ENCODE results near the gene FAF1.
"Not testable (repeated sequence)": the region's sequence is repeated elsewhere in the genome, so short reads cannot be mapped to it uniquely, and the experiment has no call there.

Gene FAF1

DNA sequence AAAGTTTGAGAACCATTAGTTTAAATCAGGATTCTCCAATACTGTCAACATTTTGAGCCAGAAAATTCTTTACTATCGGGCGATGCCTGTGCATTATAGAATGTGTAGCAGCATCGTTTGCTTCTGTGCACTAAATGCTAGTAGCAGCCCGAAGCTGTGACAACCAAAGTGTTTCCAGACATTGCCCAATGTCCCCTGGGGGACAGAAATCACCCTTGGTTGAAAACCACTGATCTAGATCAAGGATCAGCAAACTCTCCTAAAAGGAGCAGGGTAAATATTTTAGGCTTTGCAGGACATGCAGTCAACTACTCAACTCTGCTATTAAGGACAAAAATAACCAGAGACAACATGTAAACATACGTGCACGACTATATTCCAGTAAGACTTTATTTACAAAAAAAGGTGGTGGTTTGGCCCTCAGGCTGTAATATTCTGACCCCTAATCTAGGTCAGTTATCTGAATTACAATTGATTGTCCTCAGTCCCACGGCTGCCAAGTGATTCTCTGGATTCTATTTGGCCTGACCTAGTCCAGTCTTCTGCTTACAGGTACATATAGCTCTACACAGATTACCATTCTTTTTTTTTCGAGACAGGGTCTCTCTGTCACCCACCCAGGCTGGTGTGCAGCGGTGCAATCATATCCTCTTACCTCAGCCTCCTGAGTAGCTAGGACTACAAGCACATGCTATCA is 10.6 kb downstream of the FAF1 start:
- H3K4me2 ChIP-seq (ENCODE audit: low read length) = no peak overlapping the region
- no peak overlapping the region for H3K9ac ChIP-seq (ENCODE audit: low read depth, low read length)
- no peak overlapping the region for H3K4me3 ChIP-seq (ENCODE audit: low read length)
- no peaks in the 10 kb centered on the region for H3K27me3 ChIP-seq (ENCODE audit: control insufficient read depth, insufficient read depth, low read length)
- no peaks in the 10 kb centered on the region for H3K9me3 ChIP-seq (replicated peaks; ENCODE audit: low read length)
- no peaks in the 10 kb centered on the region for H3K36me3 ChIP-seq (ENCODE audit: insufficient read depth, low read length)
- H3K4me1 ChIP-seq (ENCODE audit: control insufficient read depth, insufficient read depth, low read length) = no peaks in the 10 kb centered on the region

DNA sequence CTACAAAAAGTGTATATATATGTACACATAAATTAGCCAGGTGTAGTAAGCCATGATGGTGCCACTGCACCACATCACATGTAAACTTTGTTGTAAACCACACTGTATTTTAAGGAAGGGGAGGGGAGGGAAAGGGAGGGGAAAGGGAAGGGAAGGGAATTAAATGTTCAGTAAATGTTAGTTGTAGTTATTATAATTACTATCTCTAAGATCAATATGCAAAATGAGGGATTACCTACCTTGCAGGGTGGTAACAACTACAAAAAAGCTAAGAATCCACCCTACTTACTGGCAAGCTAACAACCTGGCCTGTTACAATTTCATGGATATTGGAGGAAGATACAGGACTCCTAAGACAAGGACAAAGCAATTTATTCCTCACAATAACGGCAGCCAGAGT is 17.7 kb downstream of the FAF1 start:
- Histone ChIP-seq H3K9me3 (replicated peaks; ENCODE audit: low read length) (no peaks in the 10 kb centered on the region), H3K27me3 (ENCODE audit: control insufficient read depth, insufficient read depth, low read length) (no peaks in the 10 kb centered on the region), H3K4me1 (ENCODE audit: control insufficient read depth, insufficient read depth, low read length) (no peaks in the 10 kb centered on the region), H3K36me3 (ENCODE audit: insufficient read depth, low read length) (no peaks in the 10 kb centered on the region), H3K4me2 (ENCODE audit: low read length) (no peak overlapping the region), H3K4me3 (ENCODE audit: low read length) (no peak overlapping the region), H3K9ac (ENCODE audit: low read depth, low read length) (no peak overlapping the region)

DNA sequence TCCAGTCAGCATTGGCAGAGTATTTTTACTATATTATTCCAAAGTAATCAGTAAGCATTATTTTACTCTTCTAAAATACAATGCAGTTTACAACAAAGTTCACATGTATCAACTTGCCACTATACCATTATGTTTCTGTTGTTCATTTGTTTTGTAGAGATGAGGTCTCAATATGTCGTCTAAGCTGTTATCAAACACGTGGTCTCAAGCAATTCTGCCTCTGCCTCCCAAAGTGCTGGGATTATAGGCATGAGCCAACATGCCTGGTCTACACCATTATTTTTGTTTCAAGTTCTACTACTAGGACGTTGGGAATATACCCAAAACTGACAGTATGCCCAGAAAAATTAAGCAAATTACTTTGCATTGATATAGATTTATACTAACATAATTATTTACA is 19.8 kb downstream of the FAF1 start:
- Histone ChIP-seq H3K27me3 (ENCODE audit: control insufficient read depth, insufficient read depth, low read length) (no peaks in the 10 kb centered on the region), H3K4me3 (ENCODE audit: low read length) (no peak overlapping the region), H3K4me1 (ENCODE audit: control insufficient read depth, insufficient read depth, low read length) (no peaks in the 10 kb centered on the region), H3K9me3 (replicated peaks; ENCODE audit: low read length) (no peaks in the 10 kb centered on the region), H3K9ac (ENCODE audit: low read depth, low read length) (no peak overlapping the region), H3K4me2 (ENCODE audit: low read length) (no peak overlapping the region), H3K36me3 (ENCODE audit: insufficient read depth, low read length) (no peaks in the 10 kb centered on the region)

DNA sequence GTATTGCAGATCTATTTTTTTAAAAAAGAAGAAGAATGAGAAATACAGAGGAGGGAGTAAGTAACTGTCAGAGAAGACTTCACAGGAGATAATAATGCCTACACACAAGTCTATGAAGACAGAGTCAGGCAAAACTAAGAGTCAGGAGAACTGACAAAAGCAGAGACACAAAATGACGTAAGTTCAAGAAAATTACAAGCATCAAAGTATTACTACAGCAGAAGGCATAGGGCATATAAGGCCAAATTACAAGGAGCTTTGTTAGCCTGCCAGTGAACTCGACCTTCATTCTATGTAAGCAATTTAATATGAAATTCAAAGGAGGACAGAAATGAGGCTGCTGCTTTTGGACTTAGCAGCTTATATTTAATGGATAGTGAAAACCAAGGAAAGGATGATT is 23.7 kb downstream of the FAF1 start:
- H3K36me3 ChIP-seq (ENCODE audit: insufficient read depth, low read length) = no peaks in the 10 kb centered on the region
- peak overlapping the region; percentile 11 for H3K4me2 ChIP-seq (ENCODE audit: low read length)
- H3K4me3 ChIP-seq (ENCODE audit: low read length) = no peak overlapping the region
- H3K4me1 ChIP-seq (ENCODE audit: control insufficient read depth, insufficient read depth, low read length) = no peaks in the 10 kb centered on the region
- H3K9ac ChIP-seq (ENCODE audit: low read depth, low read length) = no peak overlapping the region
- H3K27me3 ChIP-seq (ENCODE audit: control insufficient read depth, insufficient read depth, low read length) = no peaks in the 10 kb centered on the region
- no peaks in the 10 kb centered on the region for H3K9me3 ChIP-seq (replicated peaks; ENCODE audit: low read length)

DNA sequence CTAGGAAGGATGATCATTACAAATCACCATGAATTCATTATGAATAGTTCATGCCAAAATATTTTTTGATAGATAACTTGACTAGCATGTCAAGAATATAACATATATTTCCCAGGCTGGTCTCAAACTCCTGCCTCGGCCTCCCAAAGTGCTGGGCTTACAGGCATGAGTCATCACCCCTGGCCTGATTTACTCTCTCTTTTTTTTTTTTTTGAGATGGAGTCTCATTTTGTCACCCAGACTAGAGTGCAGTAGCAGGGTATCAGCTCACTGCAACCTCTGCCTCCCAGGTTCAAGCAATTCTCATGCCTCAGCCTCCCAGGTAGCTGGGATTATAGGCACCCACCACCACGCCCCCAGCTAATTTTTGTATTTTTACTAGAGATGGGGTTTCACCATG is 24.8 kb downstream of the FAF1 start:
- H3K4me3 ChIP-seq (ENCODE audit: low read length); H3K9ac ChIP-seq (ENCODE audit: low read depth, low read length); H3K4me2 ChIP-seq (ENCODE audit: low read length); H3K4me1 ChIP-seq (ENCODE audit: control insufficient read depth, insufficient read depth, low read length); H3K9me3 ChIP-seq (replicated peaks; ENCODE audit: low read length); H3K36me3 ChIP-seq (ENCODE audit: insufficient read depth, low read length); H3K27me3 ChIP-seq (ENCODE audit: control insufficient read depth, insufficient read depth, low read length): not testable (repeated sequence)

DNA sequence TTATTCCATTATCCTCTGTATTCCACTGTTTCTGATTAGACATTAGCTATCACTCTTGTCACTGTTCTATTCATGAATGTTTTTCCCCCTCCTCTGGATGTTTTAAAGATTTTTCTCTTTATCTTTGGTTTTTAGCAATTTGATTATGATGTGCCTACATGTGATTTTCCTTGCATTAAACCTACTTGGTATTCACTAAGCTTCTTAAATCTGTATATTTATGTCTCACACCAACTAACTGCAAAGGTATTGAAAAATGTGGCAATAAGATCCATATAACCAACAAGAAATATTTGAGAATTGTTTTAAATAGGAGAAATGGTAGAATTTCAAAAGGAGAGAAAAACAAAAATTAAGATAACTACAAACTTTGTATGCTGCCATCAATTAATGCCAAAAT is 25.2 kb downstream of the FAF1 start:
- H3K27me3 ChIP-seq (ENCODE audit: control insufficient read depth, insufficient read depth, low read length) = no peaks in the 10 kb centered on the region
- no peaks in the 10 kb centered on the region for H3K36me3 ChIP-seq (ENCODE audit: insufficient read depth, low read length)
- no peaks in the 10 kb centered on the region for H3K9me3 ChIP-seq (replicated peaks; ENCODE audit: low read length)
- no peak overlapping the region for H3K4me2 ChIP-seq (ENCODE audit: low read length)
- H3K4me3 ChIP-seq (ENCODE audit: low read length) = no peak overlapping the region
- H3K9ac ChIP-seq (ENCODE audit: low read depth, low read length) = no peak overlapping the region
- H3K4me1 ChIP-seq (ENCODE audit: control insufficient read depth, insufficient read depth, low read length) = no peaks in the 10 kb centered on the region

DNA sequence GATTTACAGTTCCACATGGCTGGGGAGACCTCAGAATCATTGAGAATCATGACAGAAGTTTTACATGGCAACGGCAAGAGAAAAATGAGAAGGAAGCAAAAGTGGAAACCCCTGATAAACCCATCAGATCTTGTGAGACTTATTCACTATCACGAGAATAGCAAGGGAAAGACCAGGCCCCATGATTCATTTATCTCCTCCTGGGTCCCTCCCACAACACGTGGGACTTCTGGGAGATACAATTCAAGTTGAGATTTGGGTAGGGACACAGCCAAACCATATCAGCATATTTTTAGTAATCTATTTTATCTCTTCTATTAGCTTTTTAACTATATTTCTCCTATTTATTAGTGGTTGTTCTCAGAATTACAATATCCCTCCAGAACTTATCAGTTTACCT is 26.3 kb downstream of the FAF1 start:
- H3K4me2 ChIP-seq (ENCODE audit: low read length); H3K36me3 ChIP-seq (ENCODE audit: insufficient read depth, low read length); H3K27me3 ChIP-seq (ENCODE audit: control insufficient read depth, insufficient read depth, low read length); H3K4me1 ChIP-seq (ENCODE audit: control insufficient read depth, insufficient read depth, low read length); H3K9ac ChIP-seq (ENCODE audit: low read depth, low read length); H3K9me3 ChIP-seq (replicated peaks; ENCODE audit: low read length); H3K4me3 ChIP-seq (ENCODE audit: low read length): not testable (repeated sequence)

DNA sequence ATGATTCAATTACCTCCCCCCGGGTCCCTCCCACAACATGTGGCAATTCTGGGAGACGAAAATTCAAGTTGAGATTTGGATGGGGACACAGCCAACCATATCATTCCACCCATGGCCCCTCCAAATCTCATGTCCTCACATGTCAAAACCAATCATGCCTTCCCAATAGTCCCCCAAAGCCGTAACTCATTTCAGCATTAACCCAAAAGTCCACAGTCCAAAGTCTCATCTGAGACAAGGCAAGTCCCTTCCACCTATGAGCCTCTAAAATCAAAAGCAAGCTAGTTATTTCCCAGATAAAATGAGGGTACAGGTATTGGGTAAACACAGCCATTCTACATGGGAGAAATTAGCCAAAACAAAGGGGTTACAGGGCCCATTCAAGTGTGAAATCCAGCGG is 28.0 kb downstream of the FAF1 start:
- not testable (repeated sequence) for H3K9ac ChIP-seq (ENCODE audit: low read depth, low read length); H3K4me3 ChIP-seq (ENCODE audit: low read length); H3K4me2 ChIP-seq (ENCODE audit: low read length); H3K27me3 ChIP-seq (ENCODE audit: control insufficient read depth, insufficient read depth, low read length); H3K4me1 ChIP-seq (ENCODE audit: control insufficient read depth, insufficient read depth, low read length); H3K9me3 ChIP-seq (replicated peaks; ENCODE audit: low read length); H3K36me3 ChIP-seq (ENCODE audit: insufficient read depth, low read length)

DNA sequence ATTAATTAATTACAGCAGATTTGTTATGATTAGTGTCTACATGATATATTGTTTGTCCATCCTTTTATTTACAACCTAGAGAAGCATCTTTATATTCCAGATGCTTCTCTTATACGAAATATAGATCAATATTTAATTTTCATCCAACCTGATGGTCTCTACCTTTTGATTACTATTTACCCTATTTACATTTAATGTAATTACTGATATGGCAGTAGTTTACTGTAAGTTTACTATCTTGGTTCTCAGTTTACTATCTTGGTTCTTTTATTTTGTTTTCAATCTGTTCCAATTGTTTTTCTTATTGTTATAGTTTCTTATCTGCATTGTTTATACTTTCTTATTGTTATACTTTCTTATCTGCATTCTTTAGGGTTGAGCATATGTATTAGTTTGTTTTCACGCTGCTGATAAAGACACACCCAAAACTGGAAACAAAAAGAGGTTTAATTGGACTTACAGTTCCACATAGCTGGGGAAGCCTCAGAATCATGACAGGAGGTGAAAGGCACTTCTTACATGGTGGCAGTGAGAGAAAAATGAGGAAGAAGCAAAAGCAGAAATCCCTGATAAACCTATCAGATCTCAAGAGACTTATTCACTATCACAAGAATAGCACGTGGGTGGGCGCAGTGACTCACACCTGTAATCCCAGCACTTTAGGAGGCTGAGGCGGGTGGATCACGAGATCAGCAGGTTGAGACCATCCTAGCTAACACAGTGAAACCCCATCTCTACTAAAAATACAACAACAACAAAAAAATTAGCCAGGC is 28.9 kb downstream of the FAF1 start:
- Histone ChIP-seq H3K36me3 (ENCODE audit: insufficient read depth, low read length) (no peaks in the 10 kb centered on the region), H3K4me3 (ENCODE audit: low read length) (no peak overlapping the region), H3K4me2 (ENCODE audit: low read length) (no peak overlapping the region), H3K4me1 (ENCODE audit: control insufficient read depth, insufficient read depth, low read length) (no peaks in the 10 kb centered on the region), H3K9me3 (replicated peaks; ENCODE audit: low read length) (no peaks in the 10 kb centered on the region), H3K9ac (ENCODE audit: low read depth, low read length) (no peak overlapping the region), H3K27me3 (ENCODE audit: control insufficient read depth, insufficient read depth, low read length) (no peaks in the 10 kb centered on the region)

DNA sequence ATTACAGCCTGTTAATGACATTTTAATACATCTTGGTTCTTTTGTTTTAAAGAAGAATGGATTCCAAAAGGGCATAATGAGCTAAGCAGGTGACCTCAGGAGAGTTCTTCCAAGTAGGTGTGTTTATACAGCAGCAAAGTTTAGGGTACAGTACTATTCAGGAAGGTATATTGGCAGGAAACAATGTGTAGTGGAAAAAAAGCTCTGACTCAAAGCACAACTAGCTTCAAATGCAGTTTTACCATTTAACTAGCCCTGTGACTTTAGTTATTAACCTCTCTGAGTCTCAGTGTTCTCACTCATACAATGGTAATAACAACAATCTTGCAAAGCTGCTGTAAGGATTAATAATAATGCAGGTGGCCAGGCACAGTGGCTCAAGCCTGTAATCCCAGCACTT is 29.9 kb downstream of the FAF1 start:
- H3K36me3 ChIP-seq (ENCODE audit: insufficient read depth, low read length) = no peaks in the 10 kb centered on the region

DNA sequence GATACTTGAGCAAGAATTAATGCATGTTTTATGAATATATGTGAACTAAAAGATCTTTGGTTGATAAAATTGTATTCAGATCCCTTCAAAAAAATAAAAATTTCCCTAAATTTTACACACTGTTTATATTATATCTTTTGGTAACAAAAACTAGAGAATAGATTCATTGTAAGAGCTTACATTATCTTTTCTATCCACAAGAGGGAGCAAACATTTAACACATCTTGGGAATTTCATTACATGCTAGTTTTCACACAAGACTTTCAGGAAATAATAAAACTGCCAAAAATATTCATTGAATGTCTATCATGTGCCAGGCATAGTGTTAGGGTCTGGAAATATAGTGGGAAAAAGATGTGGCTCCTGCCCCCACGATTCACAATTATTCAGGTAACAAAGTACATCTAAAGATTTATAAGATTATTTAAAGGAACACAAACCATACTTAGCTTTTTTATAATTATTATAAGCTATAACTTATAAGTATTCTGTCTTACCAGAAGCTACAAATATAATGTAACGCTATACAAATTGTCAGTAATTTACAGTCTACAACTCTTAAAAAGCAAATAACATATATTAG is 30.6 kb downstream of the FAF1 start:
- H3K9ac ChIP-seq (ENCODE audit: low read depth, low read length) = no peak overlapping the region
- no peak overlapping the region for H3K4me2 ChIP-seq (ENCODE audit: low read length)
- H3K4me1 ChIP-seq (ENCODE audit: control insufficient read depth, insufficient read depth, low read length) = no peaks in the 10 kb centered on the region
- no peaks in the 10 kb centered on the region for H3K27me3 ChIP-seq (ENCODE audit: control insufficient read depth, insufficient read depth, low read length)
- no peaks in the 10 kb centered on the region for H3K9me3 ChIP-seq (replicated peaks; ENCODE audit: low read length)
- H3K36me3 ChIP-seq (ENCODE audit: insufficient read depth, low read length) = no peaks in the 10 kb centered on the region
- H3K4me3 ChIP-seq (ENCODE audit: low read length) = no peak overlapping the region

More for the DNA sequence above, 29.9 kb downstream of the FAF1 start:
- Histone ChIP-seq H3K4me3 (ENCODE audit: low read length) (no peak overlapping the region), H3K27me3 (ENCODE audit: control insufficient read depth, insufficient read depth, low read length) (no peaks in the 10 kb centered on the region), H3K9ac (ENCODE audit: low read depth, low read length) (no peak overlapping the region), H3K4me1 (ENCODE audit: control insufficient read depth, insufficient read depth, low read length) (no peaks in the 10 kb centered on the region), H3K4me2 (ENCODE audit: low read length) (no peak overlapping the region), H3K9me3 (replicated peaks; ENCODE audit: low read length) (no peaks in the 10 kb centered on the region)

DNA sequence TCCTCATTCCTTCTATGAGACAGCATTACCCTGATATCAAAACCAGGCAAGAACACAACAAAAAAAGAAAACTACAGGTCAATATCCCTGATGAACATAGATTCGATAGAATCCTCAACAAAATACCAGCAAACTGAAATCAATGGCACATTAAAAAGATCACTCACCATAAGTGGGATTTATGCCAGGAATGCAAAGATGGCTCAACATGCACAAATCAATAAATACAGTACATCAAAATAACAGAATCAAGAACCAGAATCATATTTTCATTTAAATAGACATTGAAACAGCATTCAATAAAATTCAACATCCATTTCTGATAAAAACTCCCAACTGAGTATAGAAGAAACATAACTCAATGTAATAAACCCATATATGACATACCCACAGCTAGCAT is 36.5 kb downstream of the FAF1 start:
- no peak overlapping the region for H3K9ac ChIP-seq (ENCODE audit: low read depth, low read length)
- no peak overlapping the region for H3K4me2 ChIP-seq (ENCODE audit: low read length)
- no peaks in the 10 kb centered on the region for H3K9me3 ChIP-seq (replicated peaks; ENCODE audit: low read length)
- H3K4me3 ChIP-seq (ENCODE audit: low read length) = no peak overlapping the region
- H3K4me1 ChIP-seq (ENCODE audit: control insufficient read depth, insufficient read depth, low read length) = no peaks in the 10 kb centered on the region
- H3K36me3 ChIP-seq (ENCODE audit: insufficient read depth, low read length) = no peaks in the 10 kb centered on the region
- no peaks in the 10 kb centered on the region for H3K27me3 ChIP-seq (ENCODE audit: control insufficient read depth, insufficient read depth, low read length)
